ENCODE results near the gene STOX1.

- no peak for TF ChIP-seq POLR2AphosphoS5 (IDR thresholded peaks at IDR 0.05; ENCODE audit: low read depth, low read length)
- TF ChIP-seq POLR2A (IDR thresholded peaks at IDR 0.05; ENCODE audit: low read depth, low read length), result no peak
- TF ChIP-seq SPI1 (IDR thresholded peaks at IDR 0.05; ENCODE audit: low read depth, low read length), result no peak
- TF ChIP-seq POU2F2 (IDR thresholded peaks at IDR 0.05; ENCODE audit: low read depth, low read length), result no peak
- no peak for TF ChIP-seq TAF1 (IDR thresholded peaks at IDR 0.05; ENCODE audit: low read depth, low read length)
These were observed 2.6 kb downstream of the STOX1 start for GRCh38 chr10:68829952-68830351.
